Measurements from ENCODE around the gene SNCB.

DNA sequence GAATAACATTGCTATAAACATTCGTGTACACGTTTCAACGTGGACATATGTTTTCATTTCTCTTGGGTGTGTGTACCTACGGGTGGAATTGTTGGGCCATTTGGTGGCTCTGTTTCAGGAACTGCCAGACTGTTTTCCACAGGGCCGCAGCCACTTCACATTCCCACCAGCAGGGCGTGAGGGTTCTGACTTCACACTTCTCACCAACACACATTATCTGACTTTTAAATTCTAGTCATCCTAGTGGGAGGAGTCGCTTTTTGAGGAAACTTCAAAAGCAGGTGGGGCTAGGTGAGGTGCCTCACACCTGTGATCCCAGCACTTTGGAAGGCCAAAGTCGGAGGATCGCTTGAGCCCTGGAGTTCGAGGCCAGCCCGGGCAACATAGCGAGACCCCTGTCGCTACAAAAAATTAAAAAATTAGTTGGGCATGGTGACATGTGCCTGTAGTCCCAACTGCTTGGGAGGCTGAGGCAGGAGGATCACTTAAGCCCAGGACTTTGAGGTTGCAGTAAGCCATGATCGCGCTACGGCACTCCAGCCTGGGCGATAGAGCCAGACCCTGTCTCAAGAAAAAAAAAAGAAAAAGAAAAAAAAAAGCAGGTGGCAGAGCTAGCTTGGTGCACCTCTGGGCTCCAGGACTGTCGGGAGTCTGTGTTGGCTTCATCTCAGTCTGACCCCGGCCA lies 45.5 kb upstream of the SNCB start:
- TF ChIP-seq EP300 (IDR thresholded peaks at IDR 0.05; ENCODE audit: borderline replicate concordance) (no peak), TEAD4 (IDR thresholded peaks at IDR 0.05) (peak; percentile 86), CREB1 (IDR thresholded peaks at IDR 0.05; ENCODE audit: low read depth) (no peak), CEBPB (IDR thresholded peaks at IDR 0.05) (no peak), TAF1 (IDR thresholded peaks at IDR 0.05; ENCODE audit: low read depth) (no peak), ZBTB7A (IDR thresholded peaks at IDR 0.05; ENCODE audit: low read depth) (no peak)
- TF ChIP-seq, protein P1, sequence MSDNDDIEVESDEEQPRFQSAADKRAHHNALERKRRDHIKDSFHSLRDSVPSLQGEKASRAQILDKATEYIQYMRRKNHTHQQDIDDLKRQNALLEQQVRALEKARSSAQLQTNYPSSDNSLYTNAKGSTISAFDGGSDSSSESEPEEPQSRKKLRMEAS (IDR thresholded peaks at IDR 0.05): no peak; the same call in 1 of the 2 replicates
